ENCODE data around the gene RFX6. TPM values are rescaled to one million over a fixed set of nuclear protein-coding genes. Genes with fewer than 3 reads are reported as not detected.

The RFX6 gene
- total RNA-seq, 1 donor from 2014 or later, result not detected

- H3K36me3 ChIP-seq (ENCODE audit: control insufficient read depth, insufficient read depth, low read length), result no peaks in the 10 kb centered on the region
- no peak for TF ChIP-seq CTCF (IDR thresholded peaks at IDR 0.05; ENCODE audit: insufficient read depth, low read length, poor library complexity, severe bottlenecking)
- H3K4me3 ChIP-seq (ENCODE audit: low read depth, low read length), result no peak overlapping the region
- H3K27me3 ChIP-seq (ENCODE audit: control insufficient read depth, insufficient read depth, low read length), result no peaks in the 10 kb centered on the region
- peak; percentile 45 for DNase-seq (ENCODE audit: low read depth)
Observed at GRCh38 chr6:116945809-116946208, 68.8 kb downstream of the RFX6 start.

- H3K27me3 ChIP-seq (ENCODE audit: control insufficient read depth, insufficient read depth, low read length), result no peaks in the 10 kb centered on the region
- H3K36me3 ChIP-seq (ENCODE audit: control insufficient read depth, insufficient read depth, low read length), result no peaks in the 10 kb centered on the region
- no peak overlapping the region for H3K4me3 ChIP-seq (ENCODE audit: low read depth, low read length)
- DNase-seq (ENCODE audit: low read depth), result no peak
- no peak for TF ChIP-seq CTCF (IDR thresholded peaks at IDR 0.05; ENCODE audit: insufficient read depth, low read length, poor library complexity, severe bottlenecking)
Observed at GRCh38 chr6:116948533-116949304, 71.7 kb downstream of the RFX6 start.

DNA sequence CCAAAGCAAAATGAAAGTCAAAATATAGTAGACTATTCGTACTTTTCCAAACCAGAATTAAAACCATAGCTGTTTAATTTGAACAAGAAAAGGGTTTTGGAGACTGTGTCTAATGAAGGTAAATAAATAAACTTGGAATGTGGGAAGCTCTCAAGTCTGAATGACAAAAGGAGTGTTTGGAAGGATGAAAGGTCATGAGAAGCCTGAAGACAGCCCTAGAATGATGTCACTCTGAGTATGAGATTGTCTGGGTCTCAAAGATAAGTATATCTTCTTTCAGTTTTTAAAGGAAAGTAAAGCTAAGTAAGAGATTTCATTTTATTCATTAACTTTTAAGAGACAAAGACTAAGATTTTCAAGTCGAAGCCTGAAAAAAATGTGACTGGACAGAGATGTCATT lies 72.9 kb downstream of the RFX6 start:
- no peaks in the 10 kb centered on the region for H3K27me3 ChIP-seq (ENCODE audit: control insufficient read depth, insufficient read depth, low read length)
- no peak for TF ChIP-seq CTCF (IDR thresholded peaks at IDR 0.05; ENCODE audit: insufficient read depth, low read length, poor library complexity, severe bottlenecking)
- H3K4me3 ChIP-seq (ENCODE audit: low read depth, low read length), result no peak overlapping the region
- no peaks in the 10 kb centered on the region for H3K36me3 ChIP-seq (ENCODE audit: control insufficient read depth, insufficient read depth, low read length)
- DNase-seq (ENCODE audit: low read depth), result no peak

DNA sequence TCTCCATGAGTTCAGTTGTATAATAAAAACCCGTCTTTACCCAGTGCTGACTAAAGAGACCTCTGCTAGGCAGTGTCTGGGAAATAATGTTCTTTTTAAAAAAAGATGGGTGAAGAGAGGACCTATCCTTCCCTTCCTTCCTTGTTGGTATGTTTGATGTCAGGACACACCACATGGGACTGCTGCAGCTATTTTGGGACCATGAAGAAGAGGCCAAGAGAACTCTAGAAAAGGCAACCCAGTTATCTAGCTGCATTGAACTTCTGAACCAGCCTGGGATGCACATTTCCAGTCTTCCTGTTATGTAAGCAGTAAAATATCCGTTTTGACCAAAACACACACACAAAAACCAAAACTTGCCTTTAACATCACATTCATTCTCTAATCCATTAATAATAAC lies 77.3 kb downstream of the RFX6 start:
- Histone ChIP-seq H3K27me3 (ENCODE audit: control insufficient read depth, insufficient read depth, low read length) (no peaks in the 10 kb centered on the region), H3K4me3 (ENCODE audit: low read depth, low read length) (no peak overlapping the region), H3K36me3 (ENCODE audit: control insufficient read depth, insufficient read depth, low read length) (no peaks in the 10 kb centered on the region)
- no peak for DNase-seq (ENCODE audit: low read depth)
- TF ChIP-seq CTCF (IDR thresholded peaks at IDR 0.05; ENCODE audit: insufficient read depth, low read length, poor library complexity, severe bottlenecking), result no peak

DNA sequence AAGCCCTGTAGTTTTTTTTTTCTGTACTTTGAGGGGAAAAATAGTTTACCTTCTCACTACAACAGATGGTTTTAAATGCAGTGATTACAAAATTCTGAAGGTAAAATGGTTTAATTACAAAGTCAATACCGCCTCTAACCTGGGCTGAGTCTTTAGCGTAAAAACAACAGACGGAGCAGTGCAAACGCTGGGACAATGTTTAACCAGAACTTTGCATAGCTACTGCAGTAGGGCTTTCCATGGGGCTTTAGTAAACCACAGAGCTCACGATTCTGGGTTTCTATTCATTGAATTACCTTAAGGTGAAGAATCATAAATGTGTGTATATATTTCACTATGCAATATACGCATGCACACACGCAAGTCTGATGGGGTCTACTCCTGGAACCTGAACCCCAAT lies 77.9 kb downstream of the RFX6 start:
- no peaks in the 10 kb centered on the region for H3K27me3 ChIP-seq (ENCODE audit: control insufficient read depth, insufficient read depth, low read length)
- no peak for DNase-seq (ENCODE audit: low read depth)
- no peak for TF ChIP-seq CTCF (IDR thresholded peaks at IDR 0.05; ENCODE audit: insufficient read depth, low read length, poor library complexity, severe bottlenecking)
- no peaks in the 10 kb centered on the region for H3K36me3 ChIP-seq (ENCODE audit: control insufficient read depth, insufficient read depth, low read length)
- no peak overlapping the region for H3K4me3 ChIP-seq (ENCODE audit: low read depth, low read length)

- no peaks in the 10 kb centered on the region for H3K27me3 ChIP-seq (ENCODE audit: control insufficient read depth, insufficient read depth, low read length)
- no peak for DNase-seq (ENCODE audit: low read depth)
- TF ChIP-seq CTCF (IDR thresholded peaks at IDR 0.05; ENCODE audit: insufficient read depth, low read length, poor library complexity, severe bottlenecking), result no peak
- H3K4me3 ChIP-seq (ENCODE audit: low read depth, low read length), result no peak overlapping the region
- H3K36me3 ChIP-seq (ENCODE audit: control insufficient read depth, insufficient read depth, low read length), result no peaks in the 10 kb centered on the region
Observed at GRCh38 chr6:116955773-116956172, 78.7 kb downstream of the RFX6 start.
